Suppressor macrophage treated with lipopolysaccharide for 4 hours (primary cell): ENCODE results near the gene CUX1.
"Not testable (repeated sequence)": the region's sequence is repeated elsewhere in the genome, so short reads cannot be mapped to it uniquely, and the experiment has no call there.

ENCODE experiments used
- DNase-seq: peaks from one replicate; pipeline ENCODE4 v3.0.0-alpha.2; 2020

CUX1 gene

DNA sequence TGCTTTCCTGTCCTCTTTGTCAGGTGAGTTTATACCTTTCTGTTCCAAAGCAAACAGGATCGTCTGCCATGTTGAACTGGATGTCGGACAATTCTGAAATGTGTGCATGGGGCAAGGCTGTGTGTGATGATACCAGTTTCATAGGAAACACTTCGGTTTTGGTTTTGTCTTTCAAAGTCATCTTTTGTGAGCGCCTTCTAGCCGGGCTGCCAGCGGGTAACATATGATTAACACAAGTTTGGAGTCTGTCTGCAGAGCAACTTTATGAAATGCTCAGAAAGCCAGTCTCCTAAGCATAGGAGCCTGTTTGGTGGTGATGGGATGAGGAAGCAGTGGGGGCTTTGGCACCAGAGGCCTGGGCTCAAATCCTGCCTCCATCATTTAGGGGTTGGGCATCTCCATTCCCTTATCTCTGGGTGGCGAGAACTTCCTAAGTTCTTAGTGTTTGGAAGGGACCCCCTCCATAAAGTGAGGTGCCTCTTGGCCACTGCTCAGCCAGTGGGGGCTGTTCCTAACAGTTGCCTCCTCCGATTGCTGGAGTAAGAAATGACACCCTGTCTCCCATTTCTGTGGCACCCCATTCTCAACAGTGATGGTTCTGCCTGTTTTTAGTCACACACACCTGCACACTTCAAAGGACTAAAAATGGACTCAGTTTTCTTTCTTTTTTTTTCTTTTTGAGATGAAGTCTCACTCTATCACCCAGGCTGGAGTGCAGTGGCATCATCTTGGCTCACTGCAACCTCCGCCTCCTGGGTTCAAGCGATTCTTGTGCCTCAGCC, 36.8 kb downstream of the CUX1 start:
- DNase-seq: peak; percentile 24

DNA sequence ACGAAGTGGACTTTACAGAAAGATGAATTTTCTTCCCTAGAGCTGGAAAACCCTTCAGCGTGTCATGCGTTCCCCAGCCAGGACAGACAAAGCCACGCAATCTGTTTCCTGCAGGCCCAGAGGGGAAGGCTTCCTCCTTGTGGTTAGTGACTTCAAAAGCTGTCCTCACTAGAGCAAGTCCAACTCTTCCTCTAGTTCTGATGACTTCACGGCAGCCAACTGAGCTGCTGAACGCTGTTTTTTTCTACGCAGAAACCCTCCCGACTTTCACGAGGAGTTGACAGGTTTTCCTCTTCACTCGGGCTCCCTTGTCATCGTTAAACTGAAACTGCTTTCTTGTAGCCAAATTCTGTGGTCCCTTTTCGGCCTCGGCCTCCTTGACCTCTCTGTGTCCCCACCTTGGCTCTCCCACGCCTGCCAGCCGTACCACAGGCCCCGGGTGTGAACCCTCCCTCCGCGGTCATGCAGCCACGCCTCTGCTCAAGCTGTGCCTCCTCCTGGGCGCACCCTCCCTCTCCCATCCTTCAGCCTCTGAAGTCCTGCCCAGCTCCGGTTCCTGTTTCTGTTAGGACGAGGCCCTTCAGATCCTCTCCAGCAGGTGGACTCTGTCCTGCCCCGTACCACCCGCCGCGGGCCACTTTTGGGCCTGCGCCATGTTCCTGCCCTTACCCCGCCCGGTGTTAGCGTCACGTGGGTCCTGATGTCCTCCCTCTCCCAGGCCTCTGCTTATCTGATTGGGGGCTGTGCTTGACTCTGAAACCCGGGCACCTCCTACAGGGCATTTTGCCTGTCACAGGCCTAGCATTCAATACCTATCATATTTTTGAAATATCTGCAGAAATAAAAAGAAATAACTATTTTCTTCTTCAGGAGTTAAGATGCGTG, 39.3 kb downstream of the CUX1 start:
- peak; percentile 96 for DNase-seq

DNA sequence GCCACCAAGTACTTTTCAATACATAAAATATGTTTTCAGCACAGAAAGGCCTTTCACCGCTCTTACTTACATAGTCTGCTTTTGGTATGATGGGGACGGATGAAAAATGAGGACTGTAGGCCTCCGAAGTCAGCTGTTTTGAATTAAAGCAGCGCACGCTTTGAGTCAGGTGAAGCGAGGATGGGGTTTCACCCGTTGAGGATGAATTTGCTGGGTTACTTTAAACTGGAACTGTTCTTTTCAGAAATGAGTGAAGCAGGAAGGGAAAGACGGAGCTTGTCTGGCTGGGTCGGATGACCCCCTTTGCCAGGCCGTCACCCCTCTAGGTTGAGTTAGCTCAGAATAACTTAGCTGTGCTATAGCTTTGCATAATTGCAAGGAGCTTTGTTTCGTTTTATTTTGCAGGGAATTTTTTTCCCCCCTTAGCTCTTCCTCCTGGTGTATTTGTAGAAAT, 40.0 kb downstream of the CUX1 start:
- DNase-seq: peak; percentile 51

DNA sequence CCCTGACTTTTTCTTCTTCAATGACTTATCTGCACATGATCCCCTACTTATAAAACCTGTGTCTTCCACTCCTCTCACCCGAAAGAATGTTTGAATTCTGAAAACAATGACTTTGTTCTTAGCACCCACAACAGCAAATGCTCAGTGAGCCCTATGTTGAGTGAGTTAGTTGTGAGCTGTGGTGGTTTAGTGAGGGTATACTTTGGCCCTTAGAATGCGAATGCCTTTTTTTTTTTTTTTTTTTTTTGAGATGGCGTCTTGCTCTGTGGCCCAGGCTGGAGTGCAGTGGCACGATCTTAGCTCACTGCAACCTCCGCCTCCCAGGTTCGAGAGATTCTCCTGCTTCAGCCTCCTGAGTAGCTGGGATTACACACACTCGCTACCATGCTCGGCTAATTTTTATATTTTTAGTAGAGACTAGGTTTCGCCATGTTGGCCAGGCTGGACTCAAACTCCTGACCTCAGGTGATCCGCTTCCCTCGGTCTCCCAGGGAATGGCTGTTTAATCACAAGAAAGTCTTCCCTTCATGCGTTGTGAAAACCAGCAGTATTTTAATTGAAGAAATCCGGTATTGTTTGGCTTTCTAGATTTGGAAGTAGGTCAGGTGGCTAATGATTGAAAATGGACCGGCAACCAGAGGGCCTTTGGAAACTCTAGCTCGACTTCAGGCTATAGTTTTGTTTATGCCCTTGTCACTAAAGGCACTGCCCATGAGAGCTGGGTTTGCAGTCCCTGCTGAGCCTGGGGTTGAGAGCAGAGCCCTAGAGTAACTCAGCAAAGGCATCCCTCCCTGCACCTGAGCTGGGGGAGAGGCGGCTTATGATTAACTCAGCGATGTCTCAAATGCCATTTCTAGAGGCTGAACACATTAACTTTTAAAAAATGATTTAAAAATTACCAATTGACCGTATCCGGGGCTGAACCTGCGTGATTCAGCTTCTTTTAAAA, 41.3 kb downstream of the CUX1 start:
- no peak for DNase-seq

DNA sequence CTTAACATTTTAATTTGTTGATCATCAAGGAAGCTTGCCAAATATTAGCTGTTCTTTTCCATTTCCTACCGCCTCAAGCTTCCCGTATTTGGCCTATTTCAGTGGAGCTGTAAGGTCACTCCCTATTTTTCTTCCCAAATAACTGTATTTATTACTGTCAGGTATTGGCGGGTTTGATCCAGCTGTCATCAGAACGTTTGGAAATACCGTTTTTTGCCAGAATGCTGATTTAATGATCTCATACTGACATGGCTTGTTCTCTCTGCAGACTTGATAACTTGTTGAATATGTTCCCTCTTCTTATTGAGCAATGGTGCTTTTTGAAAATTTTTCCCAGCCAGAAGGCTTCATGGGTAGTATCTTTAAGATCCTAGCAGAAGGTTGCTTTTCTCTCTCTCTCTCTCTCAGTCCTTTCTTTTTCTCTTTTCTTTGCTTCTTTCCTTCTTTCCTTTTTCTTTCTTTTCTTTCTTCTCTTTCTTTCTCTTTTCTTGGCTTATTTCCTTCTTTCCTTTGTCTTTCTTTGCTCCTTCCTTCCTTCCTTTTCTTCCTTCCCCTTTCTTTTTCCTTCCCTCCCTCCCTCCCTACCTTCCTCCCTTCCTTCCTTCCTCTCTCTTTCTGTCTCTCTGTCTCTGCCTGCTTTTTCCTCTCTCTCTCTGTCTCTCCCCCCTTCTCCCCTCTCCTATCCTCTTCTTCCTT, 42.1 kb downstream of the CUX1 start:
- peak; percentile 63 for DNase-seq

DNA sequence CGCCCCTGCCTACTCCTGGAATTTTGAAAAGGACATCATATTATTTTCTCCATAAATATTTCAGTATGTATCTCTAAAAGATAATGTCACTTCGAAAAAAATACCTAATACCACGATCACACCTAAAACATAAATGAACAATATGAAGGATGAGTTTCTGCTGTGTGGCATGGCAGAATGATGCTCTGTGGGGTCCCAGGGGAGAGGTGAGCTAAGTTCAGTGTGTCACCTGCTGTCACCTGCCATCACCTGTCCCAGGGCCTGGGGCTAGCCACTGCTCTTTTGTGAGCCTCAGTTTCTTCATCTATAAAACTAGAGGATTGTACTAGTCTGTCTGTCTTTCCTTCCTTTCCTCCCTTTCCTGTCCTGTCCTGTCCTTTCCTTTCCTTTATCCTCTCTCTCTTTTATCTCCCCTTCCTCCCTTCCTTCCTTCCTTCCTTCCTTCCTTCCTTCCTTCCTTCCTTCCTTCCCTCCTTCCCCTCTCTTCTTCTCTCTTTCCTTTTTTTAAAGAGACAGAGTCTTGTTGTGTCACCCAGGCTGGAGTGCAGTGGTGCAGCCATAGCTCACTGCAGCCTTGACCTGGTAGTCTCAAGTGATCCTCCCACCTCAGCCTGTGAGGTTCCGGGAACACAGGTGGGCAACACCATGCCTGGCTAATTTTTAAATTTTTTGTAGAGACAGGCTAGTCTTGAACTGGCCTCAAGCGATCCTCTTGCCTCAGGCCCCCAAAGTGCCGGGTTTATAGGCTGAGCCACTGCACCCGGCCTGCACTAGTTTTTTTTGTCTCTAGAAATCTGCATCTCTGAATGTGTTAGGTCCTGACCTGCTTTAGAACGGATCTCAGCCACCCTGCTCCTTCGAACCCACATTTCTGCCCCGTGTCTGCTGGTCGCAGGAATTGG, 43.1 kb downstream of the CUX1 start:
- DNase-seq: no peak

DNA sequence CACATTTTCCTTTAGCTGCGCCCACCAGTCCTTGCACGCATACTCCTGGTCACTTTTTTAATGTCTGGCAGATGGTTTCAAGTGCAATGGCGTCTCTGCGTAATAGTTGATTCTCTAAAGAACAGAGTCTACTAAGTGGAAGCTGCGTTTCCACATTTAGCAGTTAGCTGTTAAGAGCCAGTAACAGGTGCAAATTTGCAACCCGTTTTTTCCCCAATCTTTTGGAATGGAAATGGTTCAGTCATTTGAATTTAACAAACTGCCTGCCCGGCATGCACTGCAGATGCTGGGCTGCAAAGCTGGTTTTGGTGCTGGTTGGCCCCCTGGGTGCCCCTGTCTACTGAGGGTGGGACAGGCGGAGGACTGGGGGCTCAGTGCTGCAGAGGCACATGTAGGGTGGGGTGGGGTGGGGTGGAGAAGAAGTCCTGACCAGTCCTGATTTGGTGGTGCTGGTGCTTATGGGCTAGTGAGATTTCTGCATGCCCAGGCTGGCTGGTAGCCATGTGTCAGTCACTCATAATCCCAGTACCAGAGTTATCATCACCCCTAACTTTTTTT, 43.9 kb downstream of the CUX1 start:
- DNase-seq: no peak

DNA sequence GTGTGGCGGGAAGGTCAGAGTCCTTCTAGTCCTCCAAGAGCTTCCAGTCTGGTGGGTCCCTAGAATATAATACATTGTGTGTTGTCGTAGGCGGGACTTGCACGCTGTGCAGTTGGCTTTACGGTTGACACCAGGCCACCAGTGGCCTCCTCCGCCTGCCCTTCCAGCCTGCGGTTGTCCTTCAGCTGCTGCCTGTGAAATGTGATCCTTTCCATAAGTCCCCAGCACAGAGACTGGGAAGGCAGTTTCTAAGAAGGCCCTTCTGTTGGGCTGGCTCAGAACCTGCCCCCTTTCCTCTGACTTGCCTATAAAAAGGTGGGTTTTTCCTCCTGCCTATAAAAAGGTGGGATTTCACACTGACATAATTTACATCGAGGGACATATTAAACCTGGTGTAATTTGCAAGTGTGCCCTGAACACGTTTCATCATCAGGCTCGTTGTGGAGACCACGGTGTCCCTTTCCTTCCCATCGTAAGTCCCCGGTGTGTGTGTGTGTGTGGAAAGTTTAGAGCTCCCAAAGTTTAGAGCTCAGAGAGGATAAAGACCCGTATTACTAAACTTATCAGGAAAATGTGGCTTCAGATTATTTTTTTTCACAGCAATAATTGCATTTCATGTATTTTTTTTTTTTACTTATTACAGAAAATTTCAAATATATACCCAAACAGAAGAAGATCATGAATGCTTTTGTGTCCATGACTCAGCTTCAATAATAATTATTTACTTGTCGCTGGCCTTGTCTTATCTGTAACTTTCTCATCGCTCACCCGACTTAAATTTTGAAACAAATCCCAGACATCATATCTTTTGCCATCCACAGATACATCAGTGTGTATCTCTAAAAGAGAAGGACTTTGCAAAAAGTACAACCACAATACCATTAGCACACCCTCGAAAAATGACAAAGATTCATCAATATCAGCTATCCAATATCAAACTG, 45.1 kb downstream of the CUX1 start:
- DNase-seq: no peak

DNA sequence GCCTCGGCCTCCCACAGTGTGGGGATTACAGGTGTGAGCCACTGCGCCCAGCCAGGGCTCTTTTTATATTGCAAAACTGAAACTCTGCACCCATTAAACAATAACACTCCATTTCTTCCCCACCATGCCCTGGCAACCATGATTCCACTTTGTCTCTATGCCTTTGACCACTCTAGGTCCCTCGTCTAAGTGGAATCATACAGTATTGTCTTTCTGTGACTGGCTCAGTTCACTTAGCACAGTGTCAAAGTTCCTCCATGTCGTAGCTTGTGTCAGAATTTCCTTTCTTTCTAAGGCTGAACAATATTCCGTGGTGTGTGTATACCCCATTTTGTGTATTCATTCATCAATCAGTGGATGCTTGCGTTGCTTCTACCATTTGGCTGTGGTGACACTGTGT, 46.2 kb downstream of the CUX1 start:
- DNase-seq: no peak

DNA sequence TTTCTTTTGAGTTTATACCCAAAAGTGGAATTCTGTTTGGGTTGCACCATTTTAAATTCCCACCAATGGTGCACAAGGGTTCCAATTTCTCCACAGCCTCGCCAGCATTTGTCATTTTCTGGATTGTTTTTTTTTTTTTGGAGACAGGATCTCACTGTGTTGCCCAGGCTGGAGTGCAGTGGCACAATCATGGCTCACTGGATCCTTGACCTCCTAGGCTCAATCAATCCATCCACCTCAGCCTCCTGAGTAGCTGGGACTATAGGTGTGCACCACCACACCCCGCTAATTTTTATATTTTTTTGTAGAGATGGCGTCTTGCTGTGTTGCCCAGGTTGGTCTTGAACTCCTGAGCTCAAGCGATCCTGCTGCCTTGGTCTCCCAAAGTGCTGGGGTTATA, 46.6 kb downstream of the CUX1 start:
- no peak for DNase-seq

DNA sequence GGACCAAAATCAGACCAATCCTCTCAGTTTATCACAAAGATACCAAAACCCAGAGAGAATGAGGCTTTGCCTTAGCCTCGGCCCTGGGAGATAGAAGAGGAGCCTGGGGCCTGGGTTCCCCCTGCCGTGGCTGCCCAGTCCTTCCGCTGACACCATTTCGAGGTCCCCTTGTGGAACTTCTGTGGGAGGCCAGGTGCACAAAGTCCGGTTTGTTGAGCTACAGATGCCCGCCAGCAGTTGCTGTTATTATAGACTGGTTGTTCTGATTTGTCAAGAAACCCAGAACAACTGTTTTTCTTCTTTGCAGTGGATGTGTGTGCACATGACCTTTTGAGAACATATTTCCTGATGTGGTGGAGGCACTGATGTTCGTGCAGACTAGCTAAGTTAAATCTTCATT, 47.6 kb downstream of the CUX1 start:
- no peak for DNase-seq

DNA sequence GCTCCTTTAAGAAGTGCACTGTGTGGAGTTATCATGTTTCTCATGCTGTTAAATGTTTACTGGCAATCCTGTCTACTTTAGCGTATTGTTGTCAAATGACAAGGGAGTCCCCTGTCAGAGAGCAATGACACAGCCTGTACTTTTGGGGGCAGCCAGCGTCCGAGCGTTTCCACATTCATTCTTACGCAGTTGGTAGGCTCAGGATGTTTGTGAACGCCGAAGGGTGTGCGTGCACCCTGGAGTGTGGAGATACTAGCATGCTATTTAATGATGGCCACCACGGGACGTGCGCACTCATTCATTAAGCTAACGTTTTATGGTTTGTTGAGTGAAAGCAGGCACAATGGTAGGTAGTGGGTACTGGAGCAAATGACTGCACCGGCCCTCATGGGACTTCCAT, 48.0 kb downstream of the CUX1 start:
- no peak for DNase-seq

DNA sequence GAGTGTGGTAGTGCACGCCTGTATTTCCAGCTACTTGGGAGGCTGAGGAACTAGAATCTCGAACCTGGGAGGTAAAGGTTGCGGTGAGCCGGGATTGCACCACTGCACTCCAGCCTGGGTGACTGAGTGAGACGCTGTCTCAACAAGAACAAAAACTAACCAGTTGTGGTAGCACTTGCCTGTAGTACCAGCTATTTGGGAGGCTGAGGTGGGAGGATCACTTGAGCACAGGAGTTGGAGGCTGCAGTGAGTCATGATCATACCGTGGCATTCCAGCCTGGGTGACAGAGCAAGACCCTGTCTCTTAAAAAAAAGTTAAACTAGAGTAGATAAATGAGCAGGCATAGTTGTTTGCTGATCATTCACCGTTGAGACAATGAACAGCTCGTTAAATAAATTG, 48.9 kb downstream of the CUX1 start:
- DNase-seq: no peak

DNA sequence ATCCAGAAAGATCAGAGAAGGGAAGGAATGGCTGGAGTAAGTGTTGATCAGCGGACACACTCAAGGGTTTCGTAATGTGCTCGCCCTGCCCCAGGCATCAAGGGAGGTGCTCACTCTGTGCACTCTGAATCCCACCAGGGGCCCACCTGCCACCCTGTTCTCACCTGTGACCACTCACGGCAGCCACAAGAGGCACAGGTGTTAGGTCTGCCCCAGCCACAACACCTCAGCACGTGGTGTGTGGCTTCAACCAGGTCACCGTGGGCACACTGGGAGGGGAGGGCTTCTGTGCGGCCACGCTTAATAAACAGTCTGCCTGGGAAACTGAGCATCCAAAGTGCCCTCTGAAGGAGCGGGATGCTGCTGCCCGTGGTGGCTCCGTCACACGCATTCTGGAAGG, 49.8 kb downstream of the CUX1 start:
- DNase-seq: no peak

DNA sequence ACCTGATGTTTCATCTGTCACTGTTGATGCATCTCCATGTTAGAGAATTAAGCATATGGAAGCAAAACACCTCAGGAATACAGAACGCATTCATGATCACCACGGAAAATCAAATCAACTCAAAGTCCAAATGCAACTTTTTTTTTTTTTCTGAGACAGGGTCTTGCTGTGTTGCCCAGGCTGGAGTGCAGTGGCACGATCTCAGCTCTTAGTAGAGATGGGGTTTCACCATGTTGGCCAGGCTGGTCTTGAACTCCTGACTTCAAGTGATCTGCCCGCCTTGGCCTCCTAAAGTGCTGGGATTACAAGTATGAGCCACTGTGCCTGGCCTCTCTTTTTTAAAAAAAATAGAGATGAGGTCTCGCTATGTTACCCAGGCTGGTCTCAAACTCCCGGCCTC, 50.3 kb downstream of the CUX1 start:
- DNase-seq: not testable (repeated sequence)

DNA sequence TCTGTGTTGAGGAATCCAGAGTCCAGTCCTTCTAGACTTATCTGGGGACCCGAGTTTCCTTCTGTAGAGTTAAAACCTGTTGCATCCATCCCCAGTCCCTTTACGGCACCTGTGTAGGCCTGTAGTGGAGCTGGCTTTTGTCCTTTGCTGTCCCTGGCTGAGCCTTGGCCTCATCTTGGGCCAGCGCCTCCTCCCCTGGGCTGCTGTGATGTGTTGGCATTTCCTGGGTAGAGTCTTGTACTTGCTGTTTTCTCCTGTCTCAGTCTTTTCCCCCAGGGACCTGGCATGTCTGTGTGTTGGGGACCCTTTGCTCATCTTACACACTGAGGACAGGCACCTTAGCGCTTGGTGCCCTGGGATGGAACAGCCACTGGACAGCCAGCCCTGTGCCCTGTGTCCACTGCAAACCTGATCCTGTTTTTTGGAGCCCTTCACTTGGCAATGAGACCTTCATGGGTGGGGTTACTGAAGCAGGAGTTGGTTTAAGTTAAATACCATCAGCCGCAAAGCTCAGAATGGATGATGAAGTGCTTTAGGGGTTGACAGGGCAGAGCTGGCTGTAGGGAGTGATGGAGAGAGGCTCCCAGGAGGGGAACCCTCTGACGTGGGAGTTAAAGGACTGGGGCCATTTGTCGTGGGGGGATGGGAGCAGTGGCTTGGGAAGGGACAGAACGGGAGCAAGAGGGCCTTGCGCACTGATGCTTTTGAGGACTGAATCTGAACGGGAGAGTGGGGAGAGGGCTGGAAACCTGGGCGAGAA, 50.9 kb downstream of the CUX1 start:
- DNase-seq: no peak

DNA sequence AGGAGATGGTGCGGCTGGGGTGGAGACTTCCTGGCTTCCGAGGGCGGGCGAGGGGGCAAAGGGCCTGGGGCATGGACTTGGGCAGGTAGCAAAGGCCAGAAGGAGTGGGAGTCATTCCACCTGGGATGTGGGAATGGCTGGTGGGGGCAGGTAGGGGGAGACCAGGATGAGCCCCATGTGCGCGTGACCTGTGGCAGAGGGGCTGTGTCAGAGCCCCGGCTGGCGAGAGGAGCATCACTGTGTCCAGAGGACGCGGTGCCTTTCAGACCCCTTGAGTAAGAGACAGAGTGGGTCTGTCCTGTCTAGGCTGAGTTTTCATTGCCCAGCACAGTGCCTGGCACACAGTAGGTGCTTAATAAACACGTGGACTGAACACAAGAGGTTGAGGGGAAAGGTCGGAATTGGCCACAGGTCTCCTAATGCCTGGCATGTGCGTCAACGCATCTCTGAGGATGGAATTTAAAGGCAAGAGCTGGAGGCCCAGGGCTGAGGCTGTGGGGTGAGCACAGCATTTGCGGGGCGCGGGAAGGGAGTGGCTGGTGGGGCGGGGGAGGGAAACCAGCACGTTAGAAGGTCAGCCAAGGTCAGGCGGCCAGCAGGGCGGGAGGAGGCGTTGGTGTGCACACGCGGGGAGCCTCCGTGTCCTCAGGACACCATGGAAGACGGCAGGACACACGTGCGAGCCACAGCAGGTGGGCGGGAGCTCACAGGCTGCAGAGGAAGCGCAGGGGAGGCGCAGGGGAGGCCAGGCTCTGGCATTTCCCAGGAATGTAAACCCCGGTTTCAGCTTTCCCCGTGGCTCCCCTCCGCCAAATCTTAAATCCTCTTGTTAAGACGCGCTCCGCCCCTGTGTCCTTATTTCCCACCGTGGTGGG, 51.8 kb downstream of the CUX1 start:
- DNase-seq: no peak

DNA sequence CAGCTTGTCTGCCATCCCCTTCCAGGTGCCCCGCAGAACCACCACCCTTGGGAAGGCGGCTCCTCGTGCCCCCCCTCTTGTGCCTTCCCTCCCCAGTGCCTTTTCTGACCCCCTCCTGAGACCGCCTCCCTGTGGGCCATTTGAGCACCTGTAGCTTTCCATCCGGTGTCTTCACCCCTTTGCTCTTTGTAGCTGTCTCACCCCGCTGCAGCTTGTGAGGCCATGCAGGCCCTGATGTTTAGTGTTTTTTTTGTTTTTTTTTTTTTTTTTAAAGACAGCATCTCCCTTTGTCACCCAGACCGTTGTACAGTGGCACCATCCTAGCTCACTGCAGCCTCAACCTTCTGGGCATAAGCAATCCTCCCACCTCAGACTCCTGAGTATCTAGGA, 52.5 kb downstream of the CUX1 start:
- no peak for DNase-seq
